Muscle layer of colon (tissue), 2 donors: ENCODE measurements around the gene CFAP99.
A peak's percentile ranks its signal among the peaks of the same experiment; 100 is the strongest.

Experiments
- H3K27ac ChIP-seq: one replicate; pipeline ENCODE4 v1.7.0; 2013; ENCODE audit warnings: low read depth, mild to moderate bottlenecking, low read length, moderate library complexity
- H3K27me3 ChIP-seq, 2 donors: one replicate each; pipeline ENCODE4 v1.7.0; 2013; ENCODE audit warnings: low read length in 2 of 2, mild to moderate bottlenecking in 2 of 2; ENCODE audit not compliant: insufficient read depth in 2 of 2, control insufficient read depth in 1 of 2
- H3K36me3 ChIP-seq: one replicate; pipeline ENCODE4 v1.7.0; 2013; ENCODE audit warnings: mild to moderate bottlenecking, low read length; ENCODE audit not compliant: insufficient read depth
- H3K4me1 ChIP-seq: one replicate; pipeline ENCODE4 v1.7.0; 2013; ENCODE audit warnings: mild to moderate bottlenecking, low read length; ENCODE audit not compliant: insufficient read depth
- H3K4me3 ChIP-seq, 2 donors: one replicate each; pipeline ENCODE4 v1.7.0; 2013; ENCODE audit warnings: low read length in 2 of 2, low read depth in 1 of 2, mild to moderate bottlenecking in 1 of 2, moderate library complexity in 1 of 2
- H3K9ac ChIP-seq: one replicate; pipeline ENCODE4 v1.7.0; 2013; ENCODE audit warnings: low read length
- H3K9me3 ChIP-seq: one replicate; pipeline ENCODE4 v1.7.0; 2013; ENCODE audit warnings: mild to moderate bottlenecking, low read length
- donor health status: abdominal sarcoma.
- donor health status: Adenocarcinoma of cecum.

Gene CFAP99

GRCh38 chr4:2393353-2394270, 25.1 kb upstream of the CFAP99 start:
- H3K9me3 ChIP-seq = no peaks in the 10 kb centered on the region
- no peaks in the 10 kb centered on the region for H3K36me3 ChIP-seq
- H3K27ac ChIP-seq = no peak overlapping the region
- peaks cover 0 to 7% of the 10 kb centered on the region in 2 donors for H3K27me3 ChIP-seq
- no peaks in the 10 kb centered on the region for H3K4me1 ChIP-seq
- H3K9ac ChIP-seq = no peak overlapping the region
- H3K4me3 ChIP-seq = no peak overlapping the region

- H3K9ac ChIP-seq = no peak overlapping the region
- no peaks in the 10 kb centered on the region for H3K4me1 ChIP-seq
- H3K4me3 ChIP-seq = no peak overlapping the region
- no peak overlapping the region for H3K27ac ChIP-seq
- H3K9me3 ChIP-seq = no peaks in the 10 kb centered on the region
- peaks cover 0 to 7% of the 10 kb centered on the region in 2 donors for H3K27me3 ChIP-seq
- H3K36me3 ChIP-seq = no peaks in the 10 kb centered on the region
Measured at GRCh38 chr4:2394528-2394927, 24.2 kb upstream of the CFAP99 start.

- H3K4me1 ChIP-seq = no peaks in the 10 kb centered on the region
- H3K4me3 ChIP-seq = no peak overlapping the region
- peaks cover 0 to 7% of the 10 kb centered on the region in 2 donors for H3K27me3 ChIP-seq
- no peak overlapping the region for H3K9ac ChIP-seq
- H3K36me3 ChIP-seq = no peaks in the 10 kb centered on the region
- H3K27ac ChIP-seq = no peak overlapping the region
- no peaks in the 10 kb centered on the region for H3K9me3 ChIP-seq
Measured at GRCh38 chr4:2395038-2395437, 23.7 kb upstream of the CFAP99 start.

- no peak overlapping the region for H3K4me3 ChIP-seq
- no peaks in the 10 kb centered on the region for H3K36me3 ChIP-seq
- H3K27ac ChIP-seq = no peak overlapping the region
- H3K9ac ChIP-seq = no peak overlapping the region
- peaks cover 0 to 7% of the 10 kb centered on the region in 2 donors for H3K27me3 ChIP-seq
- no peaks in the 10 kb centered on the region for H3K4me1 ChIP-seq
- H3K9me3 ChIP-seq = no peaks in the 10 kb centered on the region
Measured at GRCh38 chr4:2395584-2395983, 23.2 kb upstream of the CFAP99 start.

- no peaks in the 10 kb centered on the region for H3K9me3 ChIP-seq
- H3K4me1 ChIP-seq = peaks cover 5% of the 10 kb centered on the region
- H3K4me3 ChIP-seq = no peak overlapping the region
- no peak overlapping the region for H3K9ac ChIP-seq
- H3K36me3 ChIP-seq = no peaks in the 10 kb centered on the region
- H3K27me3 ChIP-seq = peaks cover 0 to 7% of the 10 kb centered on the region in 2 donors
- no peak overlapping the region for H3K27ac ChIP-seq
Measured at GRCh38 chr4:2396781-2397368, 21.9 kb upstream of the CFAP99 start.

- Histone ChIP-seq H3K4me1 (peaks cover 7% of the 10 kb centered on the region), H3K27me3 (peaks cover 0 to 7% of the 10 kb centered on the region in 2 donors), H3K4me3 (no peak overlapping the region), H3K36me3 (no peaks in the 10 kb centered on the region), H3K9ac (no peak overlapping the region), H3K9me3 (no peaks in the 10 kb centered on the region), H3K27ac (no peak overlapping the region)
Measured at GRCh38 chr4:2397596-2398379, 21.0 kb upstream of the CFAP99 start.

GRCh38 chr4:2399216-2399615, 19.5 kb upstream of the CFAP99 start:
- Histone ChIP-seq H3K27me3 (peaks cover 0 to under 1% of the 10 kb centered on the region in 2 donors), H3K36me3 (no peaks in the 10 kb centered on the region)

GRCh38 chr4:2399631-2400190, 19.0 kb upstream of the CFAP99 start:
- no peaks in the 10 kb centered on the region for H3K36me3 ChIP-seq
- H3K27me3 ChIP-seq = no peaks in the 10 kb centered on the region
- H3K4me1 ChIP-seq = peaks cover 7% of the 10 kb centered on the region
- no peak overlapping the region for H3K9ac ChIP-seq
- no peak overlapping the region for H3K27ac ChIP-seq
- no peaks in the 10 kb centered on the region for H3K9me3 ChIP-seq
- H3K4me3 ChIP-seq = no peak overlapping the region

More at GRCh38 chr4:2399216-2399615, 19.5 kb upstream of the CFAP99 start:
- Histone ChIP-seq H3K9me3 (no peaks in the 10 kb centered on the region), H3K4me3 (no peak overlapping the region), H3K9ac (no peak overlapping the region), H3K27ac (no peak overlapping the region), H3K4me1 (peaks cover 7% of the 10 kb centered on the region)

GRCh38 chr4:2400841-2401609, 17.7 kb upstream of the CFAP99 start:
- peaks cover 7% of the 10 kb centered on the region for H3K4me1 ChIP-seq
- no peak overlapping the region for H3K9ac ChIP-seq

GRCh38 chr4:2401610-2401983, 17.2 kb upstream of the CFAP99 start:
- Histone ChIP-seq H3K27ac (no peak overlapping the region), H3K27me3 (no peaks in the 10 kb centered on the region), H3K9me3 (no peaks in the 10 kb centered on the region), H3K36me3 (no peaks in the 10 kb centered on the region), H3K4me1 (peaks cover 7% of the 10 kb centered on the region), H3K9ac (no peak overlapping the region), H3K4me3 (peak overlapping the region in 1 of 2 donors; percentile 55)

More at GRCh38 chr4:2400841-2401609, 17.7 kb upstream of the CFAP99 start:
- Histone ChIP-seq H3K36me3 (no peaks in the 10 kb centered on the region), H3K27ac (no peak overlapping the region), H3K9me3 (no peaks in the 10 kb centered on the region), H3K27me3 (no peaks in the 10 kb centered on the region), H3K4me3 (no peak overlapping the region)
